H1 (cell line): ENCODE data around the gene SYP. TPM values are rescaled to one million over a fixed set of nuclear protein-coding genes. Genes with fewer than 3 reads are reported as not detected.

Experiments used
- CTCF ChIA-PET: fragments of 300-600 bp; sonication (Branson Sonifier 250); formaldehyde crosslinking; loops from one replicate; lab custom pipeline; 2021; ENCODE audit not compliant: partially characterized antibody; lab: Charles Lee
- POLR2A ChIA-PET: fragments of 300-600 bp; sonication (Branson Sonifier 250); formaldehyde crosslinking; loops from one replicate; lab custom pipeline; 2021; ENCODE audit warnings: inconsistent platforms; ENCODE audit not compliant: partially characterized antibody; lab: Charles Lee
- DNase-seq, 2 experiments: peaks; one replicate each; pipeline versions ENCODE4 v3.0.0 to v3.0.0-alpha.2; 2010 to 2022; ENCODE audit warnings: low spot score in 2 of 2, low read depth in 1 of 2, mixed read lengths in 1 of 2
- FAIRE-seq: peaks from 2 replicates; lab custom pipeline; 2011; peaks lifted over from hg19 to GRCh38; lab: Jason Lieb, UNC
- H2AFZ ChIP-seq: 2 replicates; pipeline ENCODE4 v1.8.1; 2012; ENCODE audit warnings: low read length, inconsistent platforms
- H2AK5ac ChIP-seq: 2 replicates; pipeline ENCODE4 v1.6.1; 2013; ENCODE audit warnings: low read depth, low read length
- H2BK120ac ChIP-seq: replicated peaks from 2 replicates; pipeline ENCODE3; 2013; ENCODE audit warnings: low read depth, low read length, inconsistent platforms
- H2BK12ac ChIP-seq: 2 replicates; pipeline ENCODE4 v1.6.1; 2013; ENCODE audit warnings: low read depth, low read length
- H2BK15ac ChIP-seq: 2 replicates; pipeline ENCODE4 v1.6.1; 2013; ENCODE audit warnings: low read length
- H2BK20ac ChIP-seq: 2 replicates; pipeline ENCODE4 v1.6.1; 2013; ENCODE audit warnings: low read length
- H2BK5ac ChIP-seq: 2 replicates; pipeline ENCODE4 v1.6.1; 2013; ENCODE audit warnings: low read depth, low read length
- H3K14ac ChIP-seq: 2 replicates; pipeline ENCODE4 v1.6.1; 2013; ENCODE audit warnings: inconsistent platforms; ENCODE audit not compliant: insufficient read length
- H3K18ac ChIP-seq: 2 replicates; pipeline ENCODE4 v1.6.1; 2013; ENCODE audit warnings: low read length; ENCODE audit errors: extremely low read depth
- H3K23ac ChIP-seq: 2 replicates; pipeline ENCODE4 v1.6.1; 2013; ENCODE audit warnings: inconsistent platforms; ENCODE audit not compliant: insufficient read length
- H3K23me2 ChIP-seq: 2 replicates; pipeline ENCODE4 v1.6.1; 2013; ENCODE audit warnings: low read depth, low read length
- H3K27ac ChIP-seq: 2 replicates; pipeline ENCODE4 v1.6.1; 2011; ENCODE audit warnings: low read depth, low read length, inconsistent platforms
- H3K27me3 ChIP-seq, 4 experiments: replicated peaks in 1 of 4; 1 replicate in 1 of 4; 2 replicates in 3 of 4; pipeline versions ENCODE4 v1.6.1 to v1.8.1; 2011 to 2013; ENCODE audit warnings: low read length in 3 of 4, mild to moderate bottlenecking in 3 of 4, inconsistent platforms in 2 of 4, mixed read lengths in 2 of 4, moderate library complexity in 1 of 4; ENCODE audit not compliant: control insufficient read depth in 3 of 4, insufficient read depth in 3 of 4; ENCODE audit errors: extremely low read depth in 1 of 4
- H3K36me3 ChIP-seq, 4 experiments: 2 replicates each; pipeline versions ENCODE4 v1.6.1 to v1.8.1; 2011 to 2013; ENCODE audit warnings: mild to moderate bottlenecking in 4 of 4, low read length in 3 of 4, moderate library complexity in 2 of 4, control low read depth in 1 of 4, inconsistent platforms in 1 of 4; ENCODE audit not compliant: insufficient read depth in 4 of 4, control insufficient read depth in 2 of 4
- H3K4ac ChIP-seq: replicated peaks from 2 replicates; pipeline ENCODE3; 2013; ENCODE audit warnings: low read length, low read depth, mixed read lengths, inconsistent platforms; ENCODE audit not compliant: insufficient read length
- H3K4me1 ChIP-seq, 4 experiments: replicated peaks in 1 of 4; 1 replicate in 1 of 4; 2 replicates in 3 of 4; pipeline versions ENCODE4 v1.6.1 to v1.8.1; 2011 to 2013; ENCODE audit warnings: low read length in 3 of 4, inconsistent platforms in 2 of 4, mixed read lengths in 1 of 4; ENCODE audit not compliant: insufficient read depth in 4 of 4, control insufficient read depth in 3 of 4
- H3K4me2 ChIP-seq, 2 experiments: 2 replicates each; pipeline versions ENCODE4 v1.6.1 to v1.8.1; 2011 to 2013; ENCODE audit warnings: low read depth in 2 of 2, low read length in 2 of 2, control low read depth in 1 of 2, inconsistent platforms in 1 of 2, mild to moderate bottlenecking in 1 of 2; ENCODE audit not compliant: insufficient read depth in 1 of 2
- H3K4me3 ChIP-seq, 4 experiments: fragments of 200-600, 300-600 bp in 1 of 4; sonication (generic), shearing (Covaris generic), sonication (Bioruptor Twin) in 1 of 4; 2 replicates each; pipeline versions ENCODE4 v1.5.1 to v1.8.1; 2011 to 2016; ENCODE audit warnings: low read length in 4 of 4, low read depth in 3 of 4, control low read depth in 2 of 4, inconsistent platforms in 2 of 4, mild to moderate bottlenecking in 2 of 4, mixed read lengths in 1 of 4, moderate library complexity in 1 of 4; ENCODE audit not compliant: insufficient read depth in 2 of 4; ENCODE audit errors: extremely low read depth in 1 of 4
- H3K56ac ChIP-seq: replicated peaks from 2 replicates; pipeline ENCODE3; 2013; ENCODE audit warnings: low read depth, mild to moderate bottlenecking, mixed read lengths, low read length, inconsistent platforms; ENCODE audit not compliant: insufficient read length
- H3K79me1 ChIP-seq: 2 replicates; pipeline ENCODE4 v1.6.1; 2013; ENCODE audit warnings: low read depth, low read length, control low read depth
- H3K79me2 ChIP-seq, 2 experiments: 2 replicates each; pipeline versions ENCODE4 v1.6.1 to v1.8.1; 2012 to 2013; ENCODE audit warnings: low read length in 2 of 2, mild to moderate bottlenecking in 2 of 2, inconsistent platforms in 1 of 2; ENCODE audit not compliant: insufficient read depth in 2 of 2, control insufficient read depth in 1 of 2
- H3K9ac ChIP-seq, 4 experiments: replicated peaks in 1 of 4; 1 replicate in 1 of 4; 2 replicates in 3 of 4; pipeline versions ENCODE4 v1.6.1 to v1.8.1; 2011 to 2013; ENCODE audit warnings: low read depth in 3 of 4, low read length in 3 of 4, control low read depth in 2 of 4, mild to moderate bottlenecking in 2 of 4, moderate library complexity in 2 of 4, inconsistent platforms in 1 of 4; ENCODE audit errors: extremely low read depth in 1 of 4
- H3K9me3 ChIP-seq, 2 experiments: 2 replicates each; pipeline versions ENCODE4 v1.6.1 to v1.8.1; 2012 to 2013; ENCODE audit warnings: mild to moderate bottlenecking in 2 of 2, moderate library complexity in 2 of 2, control low read depth in 1 of 2, inconsistent platforms in 1 of 2, low read depth in 1 of 2, low read length in 1 of 2, mixed read lengths in 1 of 2; ENCODE audit not compliant: insufficient read depth in 2 of 2
- H4K20me1 ChIP-seq, 2 experiments: replicated peaks in 1 of 2; 2 replicates each; pipeline versions ENCODE3 to v1.8.1; 2011 to 2013; ENCODE audit warnings: inconsistent platforms in 2 of 2, low read length in 2 of 2, mild to moderate bottlenecking in 1 of 2; ENCODE audit not compliant: insufficient read depth in 2 of 2, control insufficient read depth in 1 of 2
- H4K5ac ChIP-seq: 2 replicates; pipeline ENCODE4 v1.6.1; 2013; ENCODE audit warnings: low read length, low read depth, mixed read lengths, inconsistent platforms; ENCODE audit not compliant: insufficient read length
- H4K8ac ChIP-seq: 2 replicates; pipeline ENCODE4 v1.8.0; 2013; ENCODE audit warnings: mild to moderate bottlenecking, moderate library complexity, low read length, inconsistent platforms; ENCODE audit not compliant: insufficient read depth; ENCODE audit errors: extremely low read depth
- H4K91ac ChIP-seq: replicated peaks from 2 replicates; pipeline ENCODE3; 2013; ENCODE audit warnings: low read length, mixed read lengths, inconsistent platforms; ENCODE audit not compliant: insufficient read length
- CBX5 ChIP-seq: fragments of 300-800, 300-1000 bp; sonication (generic); IDR thresholded peaks from 2 replicates; pipeline ENCODE4 v1.7.1; 2016; ENCODE audit warnings: antibody characterized with exemption, low read length, low read depth
- CHD2 ChIP-seq: IDR thresholded peaks from 2 replicates; pipeline ENCODE4 v1.6.1; 2012; ENCODE audit warnings: low read length, improper control_type of control experiment
- CREB1 ChIP-seq: IDR thresholded peaks from 2 replicates; pipeline ENCODE4 v1.6.1; 2012; ENCODE audit warnings: inconsistent platforms
- EP300 ChIP-seq, 2 experiments: IDR thresholded peaks; 1 replicate in 1 of 2; 2 replicates in 1 of 2; pipeline ENCODE4 v1.6.1; 2011 to 2012; ENCODE audit warnings: low read depth in 2 of 2, low read length in 2 of 2, mild to moderate bottlenecking in 2 of 2, borderline replicate concordance in 1 of 2, inconsistent platforms in 1 of 2, moderate library complexity in 1 of 2
- HDAC2 ChIP-seq, 2 experiments: fragments of 300-600 bp in 1 of 2; sonication (generic) in 1 of 2; IDR thresholded peaks; 2 replicates each; pipeline ENCODE4 v1.6.1; 2011 to 2012; ENCODE audit warnings: low read depth in 2 of 2, low read length in 2 of 2, mild to moderate bottlenecking in 2 of 2, moderate library complexity in 2 of 2, borderline replicate concordance in 1 of 2, inconsistent platforms in 1 of 2
- HDAC6 ChIP-seq: IDR thresholded peaks from one replicate; pipeline ENCODE4 v1.7.1; 2012; ENCODE audit warnings: low read depth, mild to moderate bottlenecking, inconsistent platforms, low read length, moderate library complexity
- MAFK ChIP-seq: IDR thresholded peaks from 2 replicates; pipeline ENCODE4 v1.6.1; 2012; ENCODE audit warnings: low read depth, mild to moderate bottlenecking, improper control_type of control experiment, low read length
- POU5F1 ChIP-seq: IDR thresholded peaks from 2 replicates; pipeline ENCODE4 v1.6.1; 2011; ENCODE audit warnings: low read depth, mild to moderate bottlenecking, low read length, moderate library complexity
- WGBS, 2 experiments: shearing (Covaris generic) in 1 of 2; methylation state at CpG; one replicate each; pipeline versions ENCODE4 v1.1.6 to v1.1.7; 2013 to 2015; ENCODE audit warnings: low lambda C conversion rate in 2 of 2, mixed read lengths in 2 of 2, inconsistent platforms in 1 of 2, low coverage in 1 of 2, missing lambda C conversion rate in 1 of 2; ENCODE audit not compliant: insufficient replicate concordance in 2 of 2, insufficient coverage in 1 of 2, insufficient read length in 1 of 2; ENCODE audit errors: extremely low coverage in 1 of 2, missing lambda C conversion rate in 1 of 2; 5-methylcytosine and 5-hydroxymethylcytosine counted together
- polyA plus RNA-seq, 7 experiments: library from polyadenylated mRNA; depleted of rRNA in 3 of 7; stranded (reverse) in 5 of 7; unstranded in 2 of 7; fragments of >200 nt in 5 of 7; fragments of 200-250 nt in 2 of 7; gene quantifications; 1 replicate in 5 of 7; 2 replicates in 1 of 7; 4 replicates in 1 of 7; pipeline versions ENCODE4 v1.2.1 to v1.2.3, GENCODE V29; 2011 to 2013; ENCODE audit warnings: missing spikeins in 2 of 7, mixed read lengths in 2 of 7
- total RNA-seq: library from RNA; stranded (reverse); fragmentation: NEBNext Ultra II Directional; extraction: Animal tissue kit (Norgen Biotek cat#: 25700); gene quantifications from 2 replicates; pipeline ENCODE4 v1.2.1, GENCODE V29; 2021
- TF ChIP-seq, protein P1 (sequence below), 3 experiments: IDR thresholded peaks; 1 replicate in 2 of 3; 2 replicates in 1 of 3; pipeline versions ENCODE4 v1.5.1 to v1.6.1; 2011; ENCODE audit warnings: low read length in 3 of 3, mild to moderate bottlenecking in 3 of 3, inconsistent platforms in 2 of 3, low read depth in 1 of 3, moderate library complexity in 1 of 3; ENCODE audit not compliant: insufficient read depth in 1 of 3; ENCODE audit errors: control extremely low read depth in 1 of 3
- TF ChIP-seq, protein P2 (sequence below): IDR thresholded peaks from 2 replicates; pipeline ENCODE4 v1.6.1; 2012; ENCODE audit warnings: inconsistent platforms

The SYP gene
- total and polyA plus RNA-seq, 2 of the 8 experiments (the other 6 are each of a cell fraction or from before 2014, with no cell fraction given) = 4.3 to 10.8 TPM

DNA sequence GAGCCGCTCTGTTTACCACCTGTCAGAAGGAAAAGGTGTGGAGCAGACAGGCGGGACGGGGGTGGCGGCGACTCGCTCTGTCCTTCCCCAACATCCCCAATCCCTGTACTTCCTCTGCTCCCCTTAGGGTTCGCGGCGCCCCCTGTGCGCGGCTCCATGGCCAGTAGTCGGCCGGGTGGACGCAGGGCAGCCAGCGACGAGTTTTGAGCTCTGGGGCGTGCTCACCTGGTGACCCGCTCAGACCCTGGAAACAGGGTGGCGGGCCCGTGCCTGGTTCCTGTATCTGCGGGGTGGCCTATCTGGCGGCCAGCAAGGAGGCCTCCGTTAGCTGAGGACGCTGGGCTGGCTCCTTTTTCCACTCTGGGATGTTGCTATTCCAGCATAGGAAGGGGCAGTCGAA is 42.8 kb downstream of the SYP start:
- Histone ChIP-seq H3K79me2 (no peaks in the 10 kb centered on the region), H3K4me2 (peak overlapping the region; percentile 59 to 87), H3K4me3 (peak overlapping the region in 1 of 4 experiments; percentile 47; a peak in 3 of 8 replicates)
- TF ChIP-seq MAFK (no peak), HDAC6 (no peak), CHD2 (no peak), HDAC2 (IDR thresholded peaks at IDR 0.05; ENCODE audit: borderline replicate concordance in 1 of 2, low read depth in 2 of 2, low read length in 2 of 2) (no peak), POU5F1 (no peak), EP300 (IDR thresholded peaks at IDR 0.05; ENCODE audit: borderline replicate concordance in 1 of 2, low read depth in 2 of 2, low read length in 2 of 2) (no peak), CBX5 (no peak), CREB1 (no peak)
- TF ChIP-seq, protein P1, sequence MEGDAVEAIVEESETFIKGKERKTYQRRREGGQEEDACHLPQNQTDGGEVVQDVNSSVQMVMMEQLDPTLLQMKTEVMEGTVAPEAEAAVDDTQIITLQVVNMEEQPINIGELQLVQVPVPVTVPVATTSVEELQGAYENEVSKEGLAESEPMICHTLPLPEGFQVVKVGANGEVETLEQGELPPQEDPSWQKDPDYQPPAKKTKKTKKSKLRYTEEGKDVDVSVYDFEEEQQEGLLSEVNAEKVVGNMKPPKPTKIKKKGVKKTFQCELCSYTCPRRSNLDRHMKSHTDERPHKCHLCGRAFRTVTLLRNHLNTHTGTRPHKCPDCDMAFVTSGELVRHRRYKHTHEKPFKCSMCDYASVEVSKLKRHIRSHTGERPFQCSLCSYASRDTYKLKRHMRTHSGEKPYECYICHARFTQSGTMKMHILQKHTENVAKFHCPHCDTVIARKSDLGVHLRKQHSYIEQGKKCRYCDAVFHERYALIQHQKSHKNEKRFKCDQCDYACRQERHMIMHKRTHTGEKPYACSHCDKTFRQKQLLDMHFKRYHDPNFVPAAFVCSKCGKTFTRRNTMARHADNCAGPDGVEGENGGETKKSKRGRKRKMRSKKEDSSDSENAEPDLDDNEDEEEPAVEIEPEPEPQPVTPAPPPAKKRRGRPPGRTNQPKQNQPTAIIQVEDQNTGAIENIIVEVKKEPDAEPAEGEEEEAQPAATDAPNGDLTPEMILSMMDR (IDR thresholded peaks at IDR 0.05; ENCODE audit: control extremely low read depth in 1 of 3, insufficient read depth in 1 of 3, low read depth in 1 of 3, low read length in 3 of 3) = no peak
- TF ChIP-seq, protein P2, sequence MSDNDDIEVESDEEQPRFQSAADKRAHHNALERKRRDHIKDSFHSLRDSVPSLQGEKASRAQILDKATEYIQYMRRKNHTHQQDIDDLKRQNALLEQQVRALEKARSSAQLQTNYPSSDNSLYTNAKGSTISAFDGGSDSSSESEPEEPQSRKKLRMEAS = no peak

More for the DNA sequence above, 42.8 kb downstream of the SYP start:
- no peak for FAIRE-seq
- Histone ChIP-seq H2BK12ac (no peak overlapping the region), H2BK15ac (no peak overlapping the region), H3K23ac (no peak overlapping the region), H4K5ac (no peak overlapping the region), H3K36me3 (no peaks in the 10 kb centered on the region), H3K9ac (no peak overlapping the region), H2BK5ac (no peak overlapping the region), H3K14ac (no peak overlapping the region), H4K91ac (no peak overlapping the region), H2BK20ac (no peak overlapping the region), H2BK120ac (no peak overlapping the region), H3K18ac (no peak overlapping the region; the same call in 1 of the 2 replicates), H3K4me1 (peaks cover 0 to 4% (median under 1%) of the 10 kb centered on the region in 4 experiments; a peak in 3 of 7 replicates), H3K56ac (no peak overlapping the region), H3K27me3 (peaks cover 1 to 9% (median 3%) of the 10 kb centered on the region in 4 experiments; a peak in 5 of 7 replicates), H3K79me1 (no peaks in the 10 kb centered on the region), H2AFZ (no peak overlapping the region), H3K9me3 (no peaks in the 10 kb centered on the region), H2AK5ac (no peak overlapping the region), H3K4ac (no peak overlapping the region), H3K27ac (no peak overlapping the region), H4K20me1 (no peaks in the 10 kb centered on the region), H4K8ac (no peak overlapping the region), H3K23me2 (peaks cover 2% of the 10 kb centered on the region; the same call in 1 of the 2 replicates)
- ChIA-PET POLR2A (interaction anchor here (0.6 kb wide), 1 partner anchor 15 kb away, joined by 3 read pairs; no protein-coding TSS in a partner anchor), CTCF (interaction anchor here (0.6 to 2.6 kb wide), 4 partner anchors 14 to 186 kb away, joined by 3 to 10 read pairs (median 4); partner anchors contain the start of gene KCND1)
- peak in 1 of 2 experiments; percentile 49 for DNase-seq
- WGBS, 2 experiments = 11% methylated on average over 7 of the region's 25 CpGs; no CpG with 5 or more reads in 1 of the 2 experiments
